Liver (tissue), 9 donors: ENCODE data around the gene GJD3. TPM values are rescaled to one million over a fixed set of nuclear protein-coding genes. Genes with fewer than 3 reads are reported as not detected.

ENCODE experiments used
- DNase-seq: peaks from one replicate; pipeline ENCODE4 v3.0.0-alpha.2; 2017; ENCODE audit warnings: low spot score
- H3K27ac ChIP-seq, 2 donors: one replicate each; pipeline ENCODE4 v1.7.0; 2013; ENCODE audit warnings: inconsistent platforms in 2 of 2, low read length in 2 of 2, control low read depth in 1 of 2, low read depth in 1 of 2, mild to moderate bottlenecking in 1 of 2
- H3K27me3 ChIP-seq, 4 donors: one replicate each; pipeline versions ENCODE4 v1.6.1 to v1.7.0; 2013; ENCODE audit warnings: low read length in 3 of 4, inconsistent platforms in 1 of 4, mild to moderate bottlenecking in 1 of 4, moderate library complexity in 1 of 4; ENCODE audit not compliant: control insufficient read depth in 4 of 4, insufficient read depth in 4 of 4
- H3K36me3 ChIP-seq, 4 donors: one replicate each; pipeline versions ENCODE4 v1.6.1 to v1.7.0; 2013; ENCODE audit warnings: low read length in 3 of 4, mild to moderate bottlenecking in 3 of 4, low read depth in 1 of 4, moderate library complexity in 1 of 4; ENCODE audit not compliant: control insufficient read depth in 4 of 4, insufficient read depth in 3 of 4
- H3K4me1 ChIP-seq, 4 donors: one replicate each; pipeline versions ENCODE4 v1.6.1 to v1.7.0; 2013; ENCODE audit warnings: low read length in 3 of 4, mild to moderate bottlenecking in 3 of 4, moderate library complexity in 1 of 4; ENCODE audit not compliant: control insufficient read depth in 4 of 4, insufficient read depth in 4 of 4
- H3K4me3 ChIP-seq, 3 donors: one replicate each; pipeline versions ENCODE4 v1.6.1 to v1.7.0; 2013; ENCODE audit warnings: low read length in 3 of 3, control low read depth in 1 of 3, low read depth in 1 of 3, mild to moderate bottlenecking in 1 of 3
- H3K9ac ChIP-seq, 2 donors: one replicate each; pipeline ENCODE4 v1.7.0; 2013; ENCODE audit warnings: low read length in 2 of 2, mild to moderate bottlenecking in 2 of 2, moderate library complexity in 2 of 2, control low read depth in 1 of 2, low read depth in 1 of 2
- H3K9me3 ChIP-seq, 4 donors: one replicate each; pipeline versions ENCODE4 v1.6.1 to v1.7.0; 2013; ENCODE audit warnings: low read length in 3 of 4; ENCODE audit not compliant: control insufficient read depth in 4 of 4
- EGR1 ChIP-seq, 2 donors: IDR thresholded peaks; 2 replicates each; pipeline ENCODE4 v1.6.1; 2016 to 2018; ENCODE audit warnings: antibody characterized with exemption in 2 of 2, low read depth in 2 of 2
- FOXA1 ChIP-seq: IDR thresholded peaks from 2 replicates; pipeline ENCODE4 v1.6.1; 2016; ENCODE audit warnings: antibody characterized with exemption
- FOXA2 ChIP-seq: IDR thresholded peaks from 2 replicates; pipeline ENCODE4 v1.6.1; 2016; ENCODE audit warnings: antibody characterized with exemption
- GABPA ChIP-seq, 2 donors: IDR thresholded peaks in 1 of 2; conservative IDR thresholded peaks in 1 of 2; 2 replicates each; pipeline ENCODE4 v1.6.1; 2016; ENCODE audit warnings: antibody characterized with exemption in 2 of 2, mild to moderate bottlenecking in 1 of 2, moderate library complexity in 1 of 2
- HNF4A ChIP-seq, 2 donors: conservative IDR thresholded peaks; 2 replicates each; pipeline ENCODE4 v1.6.1; 2016; ENCODE audit warnings: antibody characterized with exemption in 2 of 2, mild to moderate bottlenecking in 2 of 2
- HNF4G ChIP-seq: IDR thresholded peaks from 2 replicates; pipeline ENCODE4 v1.6.1; 2016; ENCODE audit warnings: antibody characterized with exemption
- JUND ChIP-seq, 2 donors: IDR thresholded peaks; 2 replicates each; pipeline ENCODE4 v1.6.1; 2016; ENCODE audit warnings: antibody characterized with exemption in 2 of 2
- NR2F2 ChIP-seq: IDR thresholded peaks from 2 replicates; pipeline ENCODE4 v1.6.1; 2016; ENCODE audit warnings: antibody characterized with exemption
- RAD21 ChIP-seq, 2 donors: IDR thresholded peaks; 2 replicates each; pipeline ENCODE4 v1.6.1; 2016; ENCODE audit warnings: antibody characterized with exemption in 2 of 2, mild to moderate bottlenecking in 2 of 2
- RXRA ChIP-seq, 2 donors: IDR thresholded peaks; 2 replicates each; pipeline ENCODE4 v1.6.1; 2017 to 2018; ENCODE audit warnings: antibody characterized with exemption in 2 of 2, mild to moderate bottlenecking in 1 of 2
- SP1 ChIP-seq: IDR thresholded peaks from 2 replicates; pipeline ENCODE4 v1.6.1; 2018; ENCODE audit warnings: antibody characterized with exemption, mild to moderate bottlenecking
- TAF1 ChIP-seq: conservative IDR thresholded peaks from 2 replicates; pipeline ENCODE4 v1.6.1; 2016; ENCODE audit warnings: antibody characterized with exemption, mild to moderate bottlenecking
- YY1 ChIP-seq: IDR thresholded peaks from 2 replicates; pipeline ENCODE4 v1.6.1; 2016; ENCODE audit warnings: antibody characterized with exemption, mild to moderate bottlenecking
- WGBS: extraction: QIAGEN DNeasy Blood & Tissue Kit; methylation state at CpG from one replicate; pipeline ENCODE4 v1.1.7; 2013; 5-methylcytosine and 5-hydroxymethylcytosine counted together
- polyA plus RNA-seq, 2 donors: library from polyadenylated mRNA; stranded (reverse) in 1 of 2; unstranded in 1 of 2; fragments of 200-250 nt in 1 of 2; fragments of >200 nt in 1 of 2; fragmentation: Nextera tagmentation in 1 of 2; extraction: Ambion mirVana in 1 of 2; gene quantifications; one replicate each; pipeline versions ENCODE4 v1.2.1 to v1.2.3, GENCODE V29; 2013 to 2015
- total RNA-seq, 2 donors: library from RNA; depleted of rRNA; stranded (reverse); fragments of >200 nt; gene quantifications; one replicate each; pipeline ENCODE4 v1.2.3, GENCODE V29; 2014
- TF ChIP-seq, protein P1 (sequence below): IDR thresholded peaks from 2 replicates; pipeline ENCODE4 v1.6.1; 2016; ENCODE audit warnings: antibody characterized with exemption, mild to moderate bottlenecking
- TF ChIP-seq, protein P2 (sequence below): IDR thresholded peaks from 2 replicates; pipeline ENCODE4 v1.6.1; 2016; ENCODE audit warnings: antibody characterized with exemption
- TF ChIP-seq, protein P3 (sequence below): IDR thresholded peaks from 2 replicates; pipeline ENCODE4 v1.6.1; 2016; ENCODE audit warnings: antibody characterized with exemption
- TF ChIP-seq, protein P4 (sequence below): fragments of 150-350 bp; IDR thresholded peaks from 2 replicates; pipeline ENCODE4 v1.5.1; 2017; ENCODE audit warnings: improper control_type of control experiment, low read depth, low read length; ENCODE audit not compliant: missing input control
- TF ChIP-seq, protein P5 (sequence below): IDR thresholded peaks from 2 replicates; pipeline ENCODE4 v1.6.1; 2016; ENCODE audit warnings: antibody characterized with exemption
- donor health status: healthy.
- donor health status: healthy.
- donor health status: healthy.
- donor health status: healthy.
- donor health status: healthy.

GJD3 gene
- total and polyA plus RNA-seq, 4 donors: 0.47 to 0.59 (median 0.48) TPM; not detected in 1

DNA sequence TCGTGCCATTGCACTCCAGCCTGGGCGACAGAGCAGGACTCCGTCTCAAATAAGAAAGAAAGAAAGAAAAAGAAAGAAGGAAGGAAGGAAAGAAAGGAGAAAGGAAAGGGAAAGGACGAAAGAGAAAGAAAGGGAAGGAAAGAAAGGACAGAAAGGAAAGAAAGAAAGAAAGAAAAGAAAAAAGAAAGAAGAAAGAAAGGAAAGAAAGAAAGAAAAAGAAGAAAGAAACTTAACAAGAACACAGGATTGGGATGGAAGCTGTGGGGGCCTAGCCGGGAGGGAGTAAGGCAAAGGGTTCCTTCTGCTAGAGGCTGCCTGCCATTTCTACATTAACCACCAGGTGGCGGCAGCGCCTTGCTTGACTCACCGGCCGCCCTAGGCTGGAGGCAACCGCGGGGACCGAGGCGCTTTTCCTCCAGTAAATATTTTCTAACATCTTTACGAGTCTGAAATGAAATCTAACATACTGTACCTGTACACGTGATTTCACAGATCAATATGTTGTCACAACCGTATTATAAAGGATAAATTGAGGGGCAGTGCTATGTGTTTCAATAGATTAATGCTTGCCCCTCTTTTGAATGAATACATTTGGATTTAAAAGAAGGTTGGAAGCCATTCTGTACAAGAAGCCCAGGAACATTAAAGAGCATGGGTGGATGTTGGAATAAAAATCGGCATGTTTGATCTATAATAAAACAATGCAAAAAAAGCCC, 6.1 kb downstream of the GJD3 start:
- DNase-seq: peak; percentile 89
- Histone ChIP-seq H3K9ac (peak overlapping the region; percentile 12 to 30), H3K9me3 (no peaks in the 10 kb centered on the region), H3K4me1 (peaks cover 10 to 42% (median 35%) of the 10 kb centered on the region in 4 donors), H3K27me3 (no peaks in the 10 kb centered on the region), H3K27ac (peak overlapping the region in 1 of 2 donors; percentile 25), H3K4me3 (no peak overlapping the region), H3K36me3 (peaks cover 2 to 6% (median 4%) of the 10 kb centered on the region in 4 donors)
- WGBS: 13% methylated on average over 17 of the region's 17 CpGs
- no peak for TF ChIP-seq HNF4G
- TF ChIP-seq, protein P1, sequence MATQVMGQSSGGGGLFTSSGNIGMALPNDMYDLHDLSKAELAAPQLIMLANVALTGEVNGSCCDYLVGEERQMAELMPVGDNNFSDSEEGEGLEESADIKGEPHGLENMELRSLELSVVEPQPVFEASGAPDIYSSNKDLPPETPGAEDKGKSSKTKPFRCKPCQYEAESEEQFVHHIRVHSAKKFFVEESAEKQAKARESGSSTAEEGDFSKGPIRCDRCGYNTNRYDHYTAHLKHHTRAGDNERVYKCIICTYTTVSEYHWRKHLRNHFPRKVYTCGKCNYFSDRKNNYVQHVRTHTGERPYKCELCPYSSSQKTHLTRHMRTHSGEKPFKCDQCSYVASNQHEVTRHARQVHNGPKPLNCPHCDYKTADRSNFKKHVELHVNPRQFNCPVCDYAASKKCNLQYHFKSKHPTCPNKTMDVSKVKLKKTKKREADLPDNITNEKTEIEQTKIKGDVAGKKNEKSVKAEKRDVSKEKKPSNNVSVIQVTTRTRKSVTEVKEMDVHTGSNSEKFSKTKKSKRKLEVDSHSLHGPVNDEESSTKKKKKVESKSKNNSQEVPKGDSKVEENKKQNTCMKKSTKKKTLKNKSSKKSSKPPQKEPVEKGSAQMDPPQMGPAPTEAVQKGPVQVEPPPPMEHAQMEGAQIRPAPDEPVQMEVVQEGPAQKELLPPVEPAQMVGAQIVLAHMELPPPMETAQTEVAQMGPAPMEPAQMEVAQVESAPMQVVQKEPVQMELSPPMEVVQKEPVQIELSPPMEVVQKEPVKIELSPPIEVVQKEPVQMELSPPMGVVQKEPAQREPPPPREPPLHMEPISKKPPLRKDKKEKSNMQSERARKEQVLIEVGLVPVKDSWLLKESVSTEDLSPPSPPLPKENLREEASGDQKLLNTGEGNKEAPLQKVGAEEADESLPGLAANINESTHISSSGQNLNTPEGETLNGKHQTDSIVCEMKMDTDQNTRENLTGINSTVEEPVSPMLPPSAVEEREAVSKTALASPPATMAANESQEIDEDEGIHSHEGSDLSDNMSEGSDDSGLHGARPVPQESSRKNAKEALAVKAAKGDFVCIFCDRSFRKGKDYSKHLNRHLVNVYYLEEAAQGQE: no peak
- TF ChIP-seq TAF1: no peak
- TF ChIP-seq NR2F2: no peak
- TF ChIP-seq, protein P2, sequence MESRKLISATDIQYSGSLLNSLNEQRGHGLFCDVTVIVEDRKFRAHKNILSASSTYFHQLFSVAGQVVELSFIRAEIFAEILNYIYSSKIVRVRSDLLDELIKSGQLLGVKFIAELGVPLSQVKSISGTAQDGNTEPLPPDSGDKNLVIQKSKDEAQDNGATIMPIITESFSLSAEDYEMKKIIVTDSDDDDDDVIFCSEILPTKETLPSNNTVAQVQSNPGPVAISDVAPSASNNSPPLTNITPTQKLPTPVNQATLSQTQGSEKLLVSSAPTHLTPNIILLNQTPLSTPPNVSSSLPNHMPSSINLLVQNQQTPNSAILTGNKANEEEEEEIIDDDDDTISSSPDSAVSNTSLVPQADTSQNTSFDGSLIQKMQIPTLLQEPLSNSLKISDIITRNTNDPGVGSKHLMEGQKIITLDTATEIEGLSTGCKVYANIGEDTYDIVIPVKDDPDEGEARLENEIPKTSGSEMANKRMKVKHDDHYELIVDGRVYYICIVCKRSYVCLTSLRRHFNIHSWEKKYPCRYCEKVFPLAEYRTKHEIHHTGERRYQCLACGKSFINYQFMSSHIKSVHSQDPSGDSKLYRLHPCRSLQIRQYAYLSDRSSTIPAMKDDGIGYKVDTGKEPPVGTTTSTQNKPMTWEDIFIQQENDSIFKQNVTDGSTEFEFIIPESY: no peak
- no peak for TF ChIP-seq FOXA1
- TF ChIP-seq FOXA2: no peak
- TF ChIP-seq JUND (IDR thresholded peaks at IDR 0.05): no peak
- TF ChIP-seq RAD21 (IDR thresholded peaks at IDR 0.05): peak; percentile 94 to 98
- TF ChIP-seq, protein P3, sequence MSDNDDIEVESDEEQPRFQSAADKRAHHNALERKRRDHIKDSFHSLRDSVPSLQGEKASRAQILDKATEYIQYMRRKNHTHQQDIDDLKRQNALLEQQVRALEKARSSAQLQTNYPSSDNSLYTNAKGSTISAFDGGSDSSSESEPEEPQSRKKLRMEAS: no peak
- no peak for TF ChIP-seq HNF4A (conservative IDR thresholded peaks at IDR 0.05)
- TF ChIP-seq EGR1 (IDR thresholded peaks at IDR 0.05; ENCODE audit: low read depth in 2 of 2): no peak
- TF ChIP-seq RXRA (IDR thresholded peaks at IDR 0.05): peak in 1 of 2 donors; percentile 36
- peak; percentile 43 for TF ChIP-seq YY1
- TF ChIP-seq, protein P4, sequence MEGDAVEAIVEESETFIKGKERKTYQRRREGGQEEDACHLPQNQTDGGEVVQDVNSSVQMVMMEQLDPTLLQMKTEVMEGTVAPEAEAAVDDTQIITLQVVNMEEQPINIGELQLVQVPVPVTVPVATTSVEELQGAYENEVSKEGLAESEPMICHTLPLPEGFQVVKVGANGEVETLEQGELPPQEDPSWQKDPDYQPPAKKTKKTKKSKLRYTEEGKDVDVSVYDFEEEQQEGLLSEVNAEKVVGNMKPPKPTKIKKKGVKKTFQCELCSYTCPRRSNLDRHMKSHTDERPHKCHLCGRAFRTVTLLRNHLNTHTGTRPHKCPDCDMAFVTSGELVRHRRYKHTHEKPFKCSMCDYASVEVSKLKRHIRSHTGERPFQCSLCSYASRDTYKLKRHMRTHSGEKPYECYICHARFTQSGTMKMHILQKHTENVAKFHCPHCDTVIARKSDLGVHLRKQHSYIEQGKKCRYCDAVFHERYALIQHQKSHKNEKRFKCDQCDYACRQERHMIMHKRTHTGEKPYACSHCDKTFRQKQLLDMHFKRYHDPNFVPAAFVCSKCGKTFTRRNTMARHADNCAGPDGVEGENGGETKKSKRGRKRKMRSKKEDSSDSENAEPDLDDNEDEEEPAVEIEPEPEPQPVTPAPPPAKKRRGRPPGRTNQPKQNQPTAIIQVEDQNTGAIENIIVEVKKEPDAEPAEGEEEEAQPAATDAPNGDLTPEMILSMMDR: peak; percentile 98
- no peak for TF ChIP-seq SP1
- no peak for TF ChIP-seq GABPA (IDR thresholded peaks at IDR 0.05 in 1 of 2, conservative IDR thresholded peaks at IDR 0.05 in 1 of 2)
- TF ChIP-seq, protein P5, sequence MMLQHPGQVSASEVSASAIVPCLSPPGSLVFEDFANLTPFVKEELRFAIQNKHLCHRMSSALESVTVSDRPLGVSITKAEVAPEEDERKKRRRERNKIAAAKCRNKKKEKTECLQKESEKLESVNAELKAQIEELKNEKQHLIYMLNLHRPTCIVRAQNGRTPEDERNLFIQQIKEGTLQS: no peak
